ENCODE results near the gene CORO2A. TPM values are rescaled to one million over a fixed set of nuclear protein-coding genes. Genes with fewer than 3 reads are reported as not detected.

The CORO2A gene
- total and polyA plus RNA-seq, 10 of the 15 experiments (the other 5 are each of a cell fraction or from before 2014, with no cell fraction given), result 1.0 to 5.3 (median 3.5) TPM

DNA sequence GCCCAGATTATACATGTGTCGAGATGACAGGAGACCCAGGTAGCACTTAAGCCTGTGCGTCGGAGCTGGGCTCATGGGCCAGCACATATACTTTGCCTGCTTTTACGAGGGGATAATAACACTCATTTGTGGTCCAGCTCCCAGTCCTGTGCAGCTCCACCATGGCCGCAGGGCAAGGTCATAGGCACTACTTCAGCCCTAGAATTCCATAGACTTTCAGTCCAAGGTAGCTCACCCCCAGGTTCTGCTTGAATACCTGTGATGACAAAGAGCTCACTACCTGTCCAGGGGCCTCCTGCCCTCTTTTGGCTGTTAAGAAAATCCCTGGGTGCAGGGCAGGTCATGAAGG, 1.7 kb downstream of the CORO2A start (continued):
- TF ChIP-seq, protein P1, sequence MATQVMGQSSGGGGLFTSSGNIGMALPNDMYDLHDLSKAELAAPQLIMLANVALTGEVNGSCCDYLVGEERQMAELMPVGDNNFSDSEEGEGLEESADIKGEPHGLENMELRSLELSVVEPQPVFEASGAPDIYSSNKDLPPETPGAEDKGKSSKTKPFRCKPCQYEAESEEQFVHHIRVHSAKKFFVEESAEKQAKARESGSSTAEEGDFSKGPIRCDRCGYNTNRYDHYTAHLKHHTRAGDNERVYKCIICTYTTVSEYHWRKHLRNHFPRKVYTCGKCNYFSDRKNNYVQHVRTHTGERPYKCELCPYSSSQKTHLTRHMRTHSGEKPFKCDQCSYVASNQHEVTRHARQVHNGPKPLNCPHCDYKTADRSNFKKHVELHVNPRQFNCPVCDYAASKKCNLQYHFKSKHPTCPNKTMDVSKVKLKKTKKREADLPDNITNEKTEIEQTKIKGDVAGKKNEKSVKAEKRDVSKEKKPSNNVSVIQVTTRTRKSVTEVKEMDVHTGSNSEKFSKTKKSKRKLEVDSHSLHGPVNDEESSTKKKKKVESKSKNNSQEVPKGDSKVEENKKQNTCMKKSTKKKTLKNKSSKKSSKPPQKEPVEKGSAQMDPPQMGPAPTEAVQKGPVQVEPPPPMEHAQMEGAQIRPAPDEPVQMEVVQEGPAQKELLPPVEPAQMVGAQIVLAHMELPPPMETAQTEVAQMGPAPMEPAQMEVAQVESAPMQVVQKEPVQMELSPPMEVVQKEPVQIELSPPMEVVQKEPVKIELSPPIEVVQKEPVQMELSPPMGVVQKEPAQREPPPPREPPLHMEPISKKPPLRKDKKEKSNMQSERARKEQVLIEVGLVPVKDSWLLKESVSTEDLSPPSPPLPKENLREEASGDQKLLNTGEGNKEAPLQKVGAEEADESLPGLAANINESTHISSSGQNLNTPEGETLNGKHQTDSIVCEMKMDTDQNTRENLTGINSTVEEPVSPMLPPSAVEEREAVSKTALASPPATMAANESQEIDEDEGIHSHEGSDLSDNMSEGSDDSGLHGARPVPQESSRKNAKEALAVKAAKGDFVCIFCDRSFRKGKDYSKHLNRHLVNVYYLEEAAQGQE (IDR thresholded peaks at IDR 0.05; ENCODE audit: low read depth, low read length), result no peak
- TF ChIP-seq, protein P2, sequence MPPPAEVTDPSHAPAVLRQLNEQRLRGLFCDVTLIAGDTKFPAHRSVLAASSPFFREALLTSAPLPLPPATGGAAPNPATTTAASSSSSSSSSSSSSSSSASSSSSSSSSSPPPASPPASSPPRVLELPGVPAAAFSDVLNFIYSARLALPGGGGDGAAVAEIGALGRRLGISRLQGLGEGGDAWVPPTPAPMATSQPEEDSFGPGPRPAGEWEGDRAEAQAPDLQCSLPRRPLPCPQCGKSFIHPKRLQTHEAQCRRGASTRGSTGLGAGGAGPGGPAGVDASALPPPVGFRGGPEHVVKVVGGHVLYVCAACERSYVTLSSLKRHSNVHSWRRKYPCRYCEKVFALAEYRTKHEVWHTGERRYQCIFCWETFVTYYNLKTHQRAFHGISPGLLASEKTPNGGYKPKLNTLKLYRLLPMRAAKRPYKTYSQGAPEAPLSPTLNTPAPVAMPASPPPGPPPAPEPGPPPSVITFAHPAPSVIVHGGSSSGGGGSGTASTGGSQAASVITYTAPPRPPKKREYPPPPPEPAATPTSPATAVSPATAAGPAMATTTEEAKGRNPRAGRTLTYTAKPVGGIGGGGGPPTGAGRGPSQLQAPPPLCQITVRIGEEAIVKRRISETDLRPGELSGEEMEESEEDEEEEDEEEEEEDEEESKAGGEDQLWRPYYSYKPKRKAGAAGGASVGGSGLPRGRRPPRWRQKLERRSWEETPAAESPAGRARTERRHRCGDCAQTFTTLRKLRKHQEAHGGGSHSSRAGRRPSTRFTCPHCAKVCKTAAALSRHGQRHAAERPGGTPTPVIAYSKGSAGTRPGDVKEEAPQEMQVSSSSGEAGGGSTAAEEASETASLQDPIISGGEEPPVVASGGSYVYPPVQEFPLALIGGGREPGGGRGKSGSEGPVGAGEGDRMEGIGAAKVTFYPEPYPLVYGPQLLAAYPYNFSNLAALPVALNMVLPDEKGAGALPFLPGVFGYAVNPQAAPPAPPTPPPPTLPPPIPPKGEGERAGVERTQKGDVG (CRISPR knock-in tag; IDR thresholded peaks at IDR 0.05), result no peak
- TF ChIP-seq EGR1 (IDR thresholded peaks at IDR 0.05; ENCODE audit: borderline replicate concordance in 1 of 2, low read depth in 2 of 2, low read length in 2 of 2), result no peak
- no peak for TF ChIP-seq NFYA (IDR thresholded peaks at IDR 0.05; ENCODE audit: borderline replicate concordance, low read depth, low read length)
- no peak for TF ChIP-seq IKZF2 (IDR thresholded peaks at IDR 0.05)
- TF ChIP-seq CREM (IDR thresholded peaks at IDR 0.05; ENCODE audit: low read depth), result no peak
- TF ChIP-seq HCFC1 (IDR thresholded peaks at IDR 0.05; ENCODE audit: low read length), result no peak
- no peak for TF ChIP-seq RCOR1 (conservative IDR thresholded peaks at IDR 0.05; ENCODE audit: low read depth, low read length)
